H1 (cell line): Measurements from ENCODE around the gene ODF2L.

Source experiments
- POLR2A ChIP-seq, 2 experiments: IDR thresholded peaks; 1 replicate in 1 of 2; 2 replicates in 1 of 2; pipeline ENCODE4 v1.6.1; 2011; ENCODE audit warnings: low read depth in 2 of 2, low read length in 2 of 2, mild to moderate bottlenecking in 2 of 2; ENCODE audit errors: control extremely low read depth in 1 of 2
- RFX5 ChIP-seq: IDR thresholded peaks from 2 replicates; pipeline ENCODE4 v1.6.1; 2011; ENCODE audit warnings: low read depth, low read length, improper control_type of control experiment, borderline replicate concordance
- SUZ12 ChIP-seq: fragments of 200-600 bp; sonication (generic); IDR thresholded peaks from 2 replicates; pipeline ENCODE4 v1.6.1; 2012; ENCODE audit warnings: mild to moderate bottlenecking, inconsistent platforms, low read length, moderate library complexity, mixed read lengths
- TF ChIP-seq, protein P1 (sequence below), 3 experiments: IDR thresholded peaks; 1 replicate in 2 of 3; 2 replicates in 1 of 3; pipeline versions ENCODE4 v1.5.1 to v1.6.1; 2011; ENCODE audit warnings: low read length in 3 of 3, mild to moderate bottlenecking in 3 of 3, inconsistent platforms in 2 of 3, low read depth in 1 of 3, moderate library complexity in 1 of 3; ENCODE audit not compliant: insufficient read depth in 1 of 3; ENCODE audit errors: control extremely low read depth in 1 of 3
- TF ChIP-seq, protein P2 (sequence below): IDR thresholded peaks from 2 replicates; pipeline ENCODE4 v1.6.1; 2011; ENCODE audit warnings: low read length, improper control_type of control experiment

- TF ChIP-seq RFX5 (no peak), POLR2A (IDR thresholded peaks at IDR 0.05; ENCODE audit: control extremely low read depth in 1 of 2, low read depth in 2 of 2, low read length in 2 of 2) (no peak), SUZ12 (no peak)
- TF ChIP-seq, protein P1, sequence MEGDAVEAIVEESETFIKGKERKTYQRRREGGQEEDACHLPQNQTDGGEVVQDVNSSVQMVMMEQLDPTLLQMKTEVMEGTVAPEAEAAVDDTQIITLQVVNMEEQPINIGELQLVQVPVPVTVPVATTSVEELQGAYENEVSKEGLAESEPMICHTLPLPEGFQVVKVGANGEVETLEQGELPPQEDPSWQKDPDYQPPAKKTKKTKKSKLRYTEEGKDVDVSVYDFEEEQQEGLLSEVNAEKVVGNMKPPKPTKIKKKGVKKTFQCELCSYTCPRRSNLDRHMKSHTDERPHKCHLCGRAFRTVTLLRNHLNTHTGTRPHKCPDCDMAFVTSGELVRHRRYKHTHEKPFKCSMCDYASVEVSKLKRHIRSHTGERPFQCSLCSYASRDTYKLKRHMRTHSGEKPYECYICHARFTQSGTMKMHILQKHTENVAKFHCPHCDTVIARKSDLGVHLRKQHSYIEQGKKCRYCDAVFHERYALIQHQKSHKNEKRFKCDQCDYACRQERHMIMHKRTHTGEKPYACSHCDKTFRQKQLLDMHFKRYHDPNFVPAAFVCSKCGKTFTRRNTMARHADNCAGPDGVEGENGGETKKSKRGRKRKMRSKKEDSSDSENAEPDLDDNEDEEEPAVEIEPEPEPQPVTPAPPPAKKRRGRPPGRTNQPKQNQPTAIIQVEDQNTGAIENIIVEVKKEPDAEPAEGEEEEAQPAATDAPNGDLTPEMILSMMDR (IDR thresholded peaks at IDR 0.05; ENCODE audit: control extremely low read depth in 1 of 3, insufficient read depth in 1 of 3, low read depth in 1 of 3, low read length in 3 of 3), result no peak
- TF ChIP-seq, protein P2, sequence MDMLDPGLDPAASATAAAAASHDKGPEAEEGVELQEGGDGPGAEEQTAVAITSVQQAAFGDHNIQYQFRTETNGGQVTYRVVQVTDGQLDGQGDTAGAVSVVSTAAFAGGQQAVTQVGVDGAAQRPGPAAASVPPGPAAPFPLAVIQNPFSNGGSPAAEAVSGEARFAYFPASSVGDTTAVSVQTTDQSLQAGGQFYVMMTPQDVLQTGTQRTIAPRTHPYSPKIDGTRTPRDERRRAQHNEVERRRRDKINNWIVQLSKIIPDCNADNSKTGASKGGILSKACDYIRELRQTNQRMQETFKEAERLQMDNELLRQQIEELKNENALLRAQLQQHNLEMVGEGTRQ, result no peak
Measured at GRCh38 chr1:86357796-86358195, 38.3 kb downstream of the ODF2L start.
